ENCODE results near the gene EDAR.

Gene EDAR

DNA sequence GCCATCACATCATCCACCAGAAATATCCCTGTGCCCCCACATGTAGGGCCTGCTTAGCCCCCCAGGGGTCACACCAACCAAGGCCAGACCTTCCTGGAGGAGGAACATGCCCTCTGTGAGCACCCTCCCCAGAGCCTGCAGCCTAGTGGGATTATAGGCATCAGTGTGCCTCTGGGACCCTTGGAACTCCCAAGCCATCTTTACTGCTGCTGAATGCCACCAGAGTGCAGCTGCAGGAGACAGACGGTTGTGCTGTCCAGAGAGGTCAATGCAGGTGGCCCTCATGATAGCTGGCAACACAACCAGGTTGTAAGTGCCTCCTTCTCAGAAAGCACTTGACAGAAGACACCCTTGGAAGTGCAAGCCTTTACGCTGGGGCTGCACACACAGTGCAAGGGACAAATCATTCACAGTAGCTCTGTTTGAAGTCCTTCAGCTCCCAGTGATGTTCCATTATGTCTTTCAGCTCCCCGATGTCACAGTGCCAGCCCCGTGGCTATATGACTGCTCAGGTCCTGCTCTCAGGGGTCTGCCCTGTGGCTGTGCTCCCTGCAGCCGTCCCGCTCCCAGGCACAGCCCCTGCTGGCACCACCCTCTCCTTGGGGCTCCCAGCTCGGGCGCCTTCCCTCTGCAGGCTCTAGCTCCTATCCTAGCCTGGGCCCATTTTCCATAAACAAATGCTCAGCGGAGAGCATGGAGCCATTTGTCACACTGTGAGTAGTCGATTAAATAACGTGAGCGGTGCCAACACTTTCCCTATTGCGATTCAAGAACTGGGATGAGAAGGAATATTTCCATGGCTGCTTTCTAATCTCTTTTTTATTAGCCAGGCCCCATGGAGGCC is 65.1 kb downstream of the EDAR start:
- DNase-seq, result no peak

DNA sequence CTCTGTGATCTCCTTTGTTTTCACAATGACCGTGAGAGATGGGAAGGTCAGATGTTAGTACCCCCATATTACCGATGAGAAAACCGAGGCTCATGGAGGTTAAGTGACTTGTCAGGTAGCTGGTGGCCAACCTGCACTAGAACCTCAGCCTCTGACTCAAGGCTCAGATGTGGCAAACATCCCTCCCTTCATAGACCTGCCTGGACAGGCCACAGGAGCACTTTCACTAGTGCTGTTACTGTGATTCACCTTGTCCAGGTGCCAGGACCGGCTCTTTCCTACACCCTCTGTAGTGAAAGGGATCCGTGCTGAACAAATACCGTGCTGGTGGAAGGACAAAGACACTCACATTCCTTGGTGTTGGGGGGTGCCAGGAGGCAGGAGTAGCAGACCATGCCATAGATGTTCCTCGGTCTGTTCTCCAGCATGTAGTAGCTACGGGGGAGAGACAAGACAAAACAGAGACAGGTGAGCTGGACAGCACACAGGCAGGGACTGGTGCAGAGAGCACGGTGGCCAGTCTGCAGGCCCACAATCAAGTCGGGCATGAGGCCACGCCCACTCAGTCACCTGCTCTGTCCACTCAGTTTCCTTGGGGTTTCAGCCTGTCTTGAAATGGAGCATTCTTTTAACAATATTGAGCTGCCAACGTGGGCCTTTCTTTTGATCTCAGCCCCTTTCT is 65.9 kb downstream of the EDAR start:
- no peak for DNase-seq

DNA sequence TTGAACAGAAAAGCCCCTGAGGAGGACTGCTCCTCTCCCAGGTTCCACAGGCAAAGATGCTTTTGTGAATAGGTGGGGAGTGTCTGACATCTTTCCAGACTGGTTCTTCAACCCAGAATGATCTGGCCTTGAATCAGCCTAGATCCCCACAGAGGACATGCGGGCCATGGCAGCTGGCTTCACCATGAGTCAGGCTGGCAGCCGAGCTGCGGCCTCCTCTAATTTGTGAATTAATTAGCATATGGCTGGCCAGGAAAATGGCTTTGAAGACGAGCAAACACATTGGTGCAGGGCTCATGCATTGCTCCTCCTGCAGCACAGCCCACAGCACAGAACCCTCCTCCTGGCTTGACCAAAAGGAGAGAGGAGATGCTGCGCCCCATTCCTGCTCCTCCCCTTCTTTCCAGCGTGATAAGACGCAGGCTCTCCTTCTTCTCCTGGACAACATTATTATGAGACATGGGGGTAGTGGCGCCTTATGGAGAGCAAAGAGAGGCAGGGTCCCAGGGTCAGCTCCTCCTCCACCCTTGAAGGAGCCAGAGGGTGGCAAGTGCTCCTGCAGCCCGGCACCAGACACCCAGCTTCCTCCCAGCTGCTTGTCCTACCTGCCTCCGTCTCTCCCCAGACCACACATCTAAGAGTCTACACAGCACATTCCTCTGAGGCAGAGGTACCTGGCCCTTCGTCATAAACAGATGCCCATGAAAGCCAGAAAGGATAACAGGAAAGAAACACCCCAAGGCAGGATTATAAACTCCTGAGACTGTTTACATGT is 66.7 kb downstream of the EDAR start:
- DNase-seq, result no peak

DNA sequence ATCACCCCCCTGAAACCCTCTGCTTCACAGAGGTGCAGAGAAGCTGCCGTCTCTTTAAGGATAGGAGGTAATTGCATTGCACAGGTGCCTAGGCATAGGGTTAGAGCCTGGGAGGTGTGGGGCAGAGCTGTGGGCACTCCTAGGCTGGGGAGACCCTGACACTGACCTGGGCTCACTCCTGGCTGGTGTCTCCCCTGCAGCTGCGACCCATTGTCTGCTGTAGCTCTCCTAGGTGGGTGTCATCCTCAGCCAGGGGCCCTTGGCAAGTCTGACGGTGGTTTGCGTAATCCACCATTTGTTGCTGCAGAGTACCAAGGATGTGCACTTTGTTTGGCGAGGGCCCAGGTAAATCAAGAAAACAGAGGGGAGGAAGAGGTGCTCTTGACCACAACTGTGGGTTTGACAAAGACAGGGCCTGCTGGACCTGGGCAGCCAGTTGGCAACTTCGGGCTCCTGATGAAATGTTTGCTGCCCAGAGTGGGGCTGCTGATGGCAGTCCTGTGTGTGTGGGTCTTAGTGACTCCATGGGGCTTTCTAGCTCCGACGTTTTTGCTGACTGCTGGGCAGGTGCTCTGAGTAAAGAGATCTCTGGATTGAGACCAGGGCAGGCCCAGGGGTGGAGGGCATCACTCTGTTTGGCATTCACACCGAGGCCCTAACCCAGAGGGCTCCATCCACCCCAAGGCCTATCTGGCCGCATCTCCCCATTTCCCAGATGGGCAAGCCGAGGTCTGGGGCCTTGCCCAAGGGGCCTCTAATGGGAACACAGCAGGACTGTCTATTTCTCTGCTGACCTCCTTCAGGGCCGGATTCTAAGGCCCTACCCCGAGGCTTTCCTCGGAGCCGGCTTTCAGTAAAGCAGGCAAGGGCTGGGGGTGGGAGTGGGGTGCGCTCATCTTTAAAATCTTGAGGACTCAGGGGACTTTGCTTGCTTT is 67.7 kb downstream of the EDAR start:
- no peak for DNase-seq

DNA sequence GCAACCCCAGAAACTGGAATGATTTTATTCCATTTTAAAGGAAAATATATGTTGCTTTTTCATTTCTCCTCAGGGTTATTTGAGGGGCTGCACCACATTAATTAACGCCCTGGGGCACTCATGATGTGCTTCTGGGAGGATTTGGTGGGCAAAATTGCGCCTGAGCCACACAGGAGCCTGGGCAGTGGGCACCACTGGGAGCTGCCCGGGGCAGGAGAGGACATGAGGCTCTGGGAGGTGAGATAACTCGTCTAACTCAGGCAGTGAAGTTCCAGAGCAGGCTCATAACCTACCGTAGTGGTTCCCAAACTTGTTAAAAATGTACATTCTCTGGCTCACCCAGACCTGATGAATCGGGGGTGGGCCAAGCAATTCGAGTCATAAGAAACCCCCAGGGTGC is 68.3 kb downstream of the EDAR start:
- no peak for DNase-seq

DNA sequence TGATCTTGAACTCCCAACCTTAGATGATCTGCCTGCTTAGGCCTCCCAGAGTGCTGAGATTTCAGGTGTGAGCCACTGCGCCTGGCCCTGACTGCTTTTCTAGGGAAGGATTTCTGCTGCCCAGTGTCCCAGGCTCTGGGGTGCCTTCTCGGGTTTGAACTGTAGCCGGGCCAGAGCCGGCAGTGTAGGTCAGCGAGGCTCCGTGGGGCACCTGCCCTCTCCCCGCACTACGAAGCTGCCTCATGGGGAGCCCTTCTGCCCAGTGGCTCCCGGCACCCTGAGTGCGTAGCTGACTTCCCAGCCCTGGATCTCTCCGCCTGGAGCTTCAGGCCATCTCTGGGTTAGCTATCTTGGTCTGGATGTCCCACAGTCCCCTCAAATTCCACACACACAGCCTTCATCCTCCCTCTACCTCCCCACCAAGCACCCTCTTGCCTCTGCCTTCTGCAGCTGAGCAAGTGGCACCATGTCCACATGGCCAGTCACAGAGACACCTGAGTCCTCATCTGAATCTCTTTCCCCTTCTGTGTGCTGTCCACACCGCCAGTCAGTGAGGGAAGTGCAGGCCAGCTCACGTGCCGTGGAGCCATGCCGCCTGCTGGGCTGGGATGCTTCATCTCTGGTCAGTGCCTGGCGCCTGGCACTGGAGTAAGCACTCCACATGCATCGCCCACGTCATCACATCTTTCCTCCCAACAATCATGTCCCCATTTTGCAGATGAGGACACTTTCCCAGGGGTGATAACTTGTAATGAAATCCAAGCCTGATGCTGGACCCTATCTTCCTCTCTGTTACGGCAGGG is 69.2 kb downstream of the EDAR start:
- no peak for DNase-seq

DNA sequence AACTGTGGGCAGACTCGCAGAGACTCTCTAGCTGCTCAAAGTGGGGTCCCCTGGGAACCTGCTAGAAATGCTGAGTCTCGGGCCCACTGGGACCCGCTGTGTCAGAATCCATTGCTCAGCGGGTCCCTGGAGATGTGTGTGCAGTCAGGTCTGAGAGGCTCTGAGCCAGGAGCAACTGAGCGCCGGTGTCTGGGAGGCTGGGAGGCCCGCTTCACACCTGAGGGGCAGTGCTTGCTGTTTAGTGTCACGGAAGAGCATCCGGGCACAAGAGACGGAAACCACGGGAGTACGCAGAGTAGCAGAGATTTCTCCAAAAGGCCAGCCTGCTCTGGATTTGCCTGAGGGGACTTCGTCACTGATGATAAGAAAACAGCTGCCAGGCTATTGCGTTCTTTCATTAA is 70.1 kb downstream of the EDAR start:
- no peak for DNase-seq

DNA sequence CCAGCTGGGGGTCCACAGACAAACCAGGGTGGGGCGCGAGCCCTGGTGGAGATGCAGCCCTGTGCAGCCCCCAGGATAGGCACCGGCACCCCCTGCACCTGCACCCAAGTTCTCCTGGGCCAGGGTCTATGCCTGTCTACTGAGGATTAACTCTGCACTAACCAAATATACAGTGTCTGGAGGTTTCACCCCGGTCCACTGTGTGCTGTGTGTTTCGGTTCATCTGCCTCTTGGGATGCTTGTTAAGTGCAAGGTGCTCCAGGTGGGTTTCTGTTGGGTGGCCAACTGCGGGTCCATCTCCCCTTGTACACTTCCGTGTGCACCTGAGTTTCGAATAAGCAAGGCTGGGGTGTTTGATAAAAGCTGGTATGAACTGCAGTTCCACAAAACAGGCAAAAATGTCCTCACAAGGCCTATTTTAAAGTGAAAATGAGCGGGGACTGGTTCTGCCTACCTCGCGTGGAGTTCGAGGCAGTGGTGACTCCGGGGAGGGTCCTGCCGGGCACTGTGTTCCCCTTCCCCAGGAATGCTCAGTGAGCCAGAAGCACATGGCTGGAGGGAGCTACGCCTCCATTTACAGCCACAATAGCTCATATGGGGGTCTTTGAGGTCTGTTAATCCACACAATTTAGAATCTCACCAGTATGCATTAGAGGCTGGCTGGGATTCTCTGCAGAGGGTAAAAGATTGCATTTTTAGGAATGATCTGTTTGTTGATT is 70.7 kb downstream of the EDAR start:
- no peak for DNase-seq

DNA sequence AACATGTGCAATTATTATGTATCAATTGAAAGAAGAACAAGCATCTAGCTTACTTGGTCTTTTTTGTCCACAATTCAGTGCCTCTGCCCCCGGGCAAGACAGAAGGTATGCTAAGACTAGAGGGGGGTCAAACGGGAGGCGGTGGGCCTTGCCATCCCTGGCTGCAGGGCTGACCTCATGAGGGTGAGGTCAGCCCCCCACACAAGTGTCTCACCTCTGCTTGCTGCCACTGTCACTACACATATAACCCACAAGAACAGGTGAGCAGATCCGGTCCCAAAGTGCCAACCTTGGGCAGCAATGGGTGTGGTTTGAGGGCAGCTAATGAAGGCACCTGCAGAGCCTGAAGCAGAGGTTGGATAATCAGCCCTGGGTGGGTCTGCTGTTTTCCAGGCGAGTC is 71.5 kb downstream of the EDAR start:
- no peak for DNase-seq

DNA sequence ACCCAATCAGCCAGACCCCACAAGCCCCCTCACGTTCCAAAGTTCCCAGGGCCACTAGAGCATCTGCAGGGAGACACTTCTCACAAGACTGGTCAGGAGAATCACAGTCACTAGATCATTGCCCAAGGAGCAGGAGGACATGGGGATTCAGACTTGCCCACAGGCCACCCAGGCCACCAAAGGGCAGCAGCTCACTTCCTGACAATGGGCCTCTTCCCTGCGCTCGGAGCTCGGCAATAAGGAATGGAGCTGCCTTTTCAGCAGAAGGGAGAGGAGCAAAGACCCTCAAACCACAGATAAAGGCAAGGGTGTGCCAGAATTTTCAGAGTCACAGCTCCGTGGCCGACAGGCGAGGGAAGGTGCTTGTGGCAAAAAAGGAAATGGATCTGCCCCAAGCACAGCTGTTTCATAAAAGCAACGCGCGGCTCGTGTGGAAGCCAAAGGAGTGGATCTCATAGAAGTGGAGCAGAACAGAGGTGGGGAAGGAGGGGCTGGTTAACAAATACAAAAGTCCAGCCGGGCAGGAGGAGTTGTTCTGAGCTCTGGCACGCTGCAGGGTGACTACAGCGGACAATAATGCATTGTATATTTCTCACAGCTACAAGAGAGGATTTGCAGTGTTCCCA is 72.1 kb downstream of the EDAR start:
- DNase-seq, result no peak

DNA sequence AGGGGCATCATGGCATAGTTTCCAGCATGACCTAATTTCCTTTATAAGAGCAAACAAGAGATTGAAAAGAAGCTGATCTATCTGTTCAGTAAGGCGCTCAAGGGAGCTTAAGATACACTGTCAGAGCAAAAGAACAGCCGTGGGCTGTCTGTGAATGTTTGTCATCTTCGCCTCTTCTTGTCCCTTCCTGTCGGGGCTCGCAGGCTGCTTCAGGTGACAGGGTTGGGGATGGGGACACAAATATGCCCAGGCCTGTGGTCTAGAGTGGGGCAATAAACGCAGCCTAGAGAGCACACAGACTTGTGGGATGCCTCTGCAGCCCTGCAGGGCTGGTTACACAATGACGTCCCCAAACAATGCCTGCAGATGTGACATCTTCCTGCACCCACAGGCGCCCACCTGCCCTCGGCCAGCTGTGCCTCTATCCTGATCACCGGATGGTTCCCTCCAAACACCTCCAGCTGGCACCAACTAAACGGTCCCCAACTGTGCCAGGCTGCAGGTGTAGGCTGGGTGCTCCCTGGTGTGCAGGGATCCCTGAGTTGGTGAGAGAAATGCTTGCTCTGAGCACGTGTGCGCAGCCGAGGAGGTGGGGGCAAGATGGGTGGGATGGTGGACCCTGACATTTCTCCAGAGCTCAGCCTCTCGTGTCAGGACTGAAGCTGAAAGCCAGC is 72.8 kb downstream of the EDAR start:
- no peak for DNase-seq

DNA sequence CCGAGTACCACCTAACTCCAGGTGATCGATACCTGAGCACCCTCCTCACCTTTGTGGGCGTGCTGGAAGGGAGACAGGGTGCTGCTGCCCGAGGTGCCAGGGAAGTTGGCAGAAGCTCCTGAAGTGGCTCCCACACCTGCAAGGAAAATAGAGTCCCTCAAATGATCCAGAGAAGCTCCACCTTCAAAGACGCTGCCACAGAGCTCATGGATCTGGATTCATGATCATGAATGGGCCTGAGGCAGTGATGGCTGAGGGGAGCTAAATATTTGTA is 76.5 kb downstream of the EDAR start:
- no peak for DNase-seq

DNA sequence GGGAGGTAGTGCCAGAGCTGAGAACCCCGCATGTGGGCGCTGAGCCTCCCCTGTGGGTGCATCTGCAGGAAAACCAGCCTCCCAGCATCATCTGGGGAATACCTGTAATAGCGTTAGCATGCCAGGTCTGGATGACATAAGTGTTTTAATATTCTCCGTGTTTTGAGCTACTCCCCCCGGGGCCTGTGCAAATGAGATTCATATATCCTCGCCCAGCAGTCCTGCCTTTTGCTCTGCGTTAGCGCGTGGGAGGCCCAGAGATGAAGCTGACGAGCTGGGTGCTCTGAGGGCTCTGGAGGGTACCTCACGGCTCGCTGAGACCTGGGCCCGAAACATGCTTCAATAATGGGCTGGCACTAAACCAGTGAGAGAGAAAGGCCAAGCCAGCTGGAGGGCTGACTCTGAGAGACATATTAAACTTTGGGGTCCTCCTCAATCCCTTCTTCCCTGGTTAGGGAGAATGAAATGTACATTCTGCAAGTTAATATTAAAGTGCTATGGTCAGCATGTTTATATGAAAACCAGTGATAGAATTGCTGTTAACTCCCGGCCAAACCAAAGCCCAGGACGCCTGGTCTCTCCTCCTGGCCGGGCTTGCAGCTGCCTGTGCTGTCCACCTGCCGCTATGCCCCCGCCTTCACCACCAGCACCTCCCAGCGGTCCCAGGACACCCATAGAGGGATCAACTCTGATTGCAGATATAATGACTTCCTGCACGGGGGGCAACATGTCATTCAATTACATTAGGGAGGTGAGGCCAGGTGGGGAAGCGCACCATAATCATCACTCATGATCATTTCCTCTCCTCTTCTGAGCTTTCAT is 77.0 kb downstream of the EDAR start:
- no peak for DNase-seq

DNA sequence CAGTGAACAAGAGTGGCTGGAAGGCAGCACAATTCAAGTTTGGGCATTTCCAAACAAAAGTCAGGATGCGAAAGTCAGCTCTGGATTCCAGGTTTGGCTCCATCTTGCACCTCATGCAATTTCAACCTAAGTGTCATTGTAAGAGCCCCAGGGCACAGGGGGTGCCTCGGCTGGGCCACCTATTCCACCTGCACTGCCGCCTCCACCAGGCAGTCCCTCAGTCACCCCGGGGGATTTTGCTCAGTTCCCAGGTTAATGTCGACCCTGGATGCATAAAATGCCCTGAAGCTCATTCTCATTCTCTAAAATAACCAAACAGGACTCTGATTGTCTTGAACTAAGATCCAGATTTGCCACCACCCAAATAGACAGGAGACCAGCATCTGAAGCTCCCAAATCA is 77.6 kb downstream of the EDAR start:
- no peak for DNase-seq

DNA sequence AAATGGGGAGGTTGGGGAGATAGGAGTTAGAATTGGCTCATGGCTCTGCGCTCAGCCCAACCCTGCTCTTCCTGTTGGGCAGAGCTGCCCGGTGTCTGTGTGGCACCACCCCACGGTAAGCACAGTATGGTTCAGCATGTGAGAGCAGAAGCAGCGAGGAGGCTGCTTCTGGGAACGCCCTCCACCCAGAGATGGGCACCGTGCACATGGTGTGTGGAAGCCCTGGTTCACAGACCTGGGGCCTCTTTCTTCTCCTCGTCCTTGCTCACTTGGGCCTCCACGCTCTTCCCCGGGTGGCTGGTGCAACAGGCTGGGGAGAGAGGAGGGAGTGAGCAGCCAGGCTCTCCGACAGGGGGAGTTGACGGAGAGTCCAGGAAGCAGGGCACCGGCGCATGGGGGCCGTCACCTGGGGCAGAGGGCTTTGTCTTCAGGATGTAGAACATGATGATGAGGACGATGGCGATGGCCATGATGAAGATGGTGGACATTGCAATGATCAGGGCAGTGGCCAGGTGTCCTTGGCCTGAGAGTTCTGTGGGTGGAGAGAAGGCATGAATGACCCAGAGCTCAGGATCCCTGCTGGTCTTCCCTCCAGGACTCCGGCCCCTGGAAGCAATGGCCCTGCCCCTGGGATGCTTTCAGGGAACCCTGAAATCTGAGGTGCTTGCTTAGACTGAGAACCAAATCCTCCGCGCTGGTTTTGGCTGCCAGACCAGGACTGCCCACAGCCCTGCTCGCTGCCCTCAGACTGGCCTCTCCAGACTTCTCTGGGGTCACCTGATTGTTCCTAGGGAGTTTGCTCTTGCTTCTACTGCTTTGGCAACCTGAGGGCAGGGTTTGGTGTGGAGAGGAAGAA is 78.3 kb downstream of the EDAR start:
- DNase-seq, result no peak

DNA sequence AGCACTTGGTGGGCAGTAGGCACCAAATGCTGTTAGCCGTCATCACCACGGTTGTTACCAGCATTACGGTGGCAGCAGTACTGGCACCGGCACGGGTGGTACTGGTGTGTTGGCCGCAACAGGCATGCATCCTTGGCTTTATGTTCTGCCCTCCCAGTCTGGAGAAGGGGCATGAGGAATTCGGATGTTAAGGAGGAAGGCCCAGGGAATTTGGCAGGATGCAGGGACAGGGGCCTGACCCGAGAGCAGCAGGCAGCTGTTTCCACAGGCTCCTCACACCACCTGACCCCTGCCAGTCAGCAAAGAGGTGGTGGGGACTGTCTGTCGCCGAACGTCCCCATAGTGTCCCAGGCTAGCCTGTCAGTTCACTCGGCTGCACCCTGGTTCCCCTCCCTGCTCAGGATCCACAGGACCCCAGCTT is 79.0 kb downstream of the EDAR start:
- no peak for DNase-seq

DNA sequence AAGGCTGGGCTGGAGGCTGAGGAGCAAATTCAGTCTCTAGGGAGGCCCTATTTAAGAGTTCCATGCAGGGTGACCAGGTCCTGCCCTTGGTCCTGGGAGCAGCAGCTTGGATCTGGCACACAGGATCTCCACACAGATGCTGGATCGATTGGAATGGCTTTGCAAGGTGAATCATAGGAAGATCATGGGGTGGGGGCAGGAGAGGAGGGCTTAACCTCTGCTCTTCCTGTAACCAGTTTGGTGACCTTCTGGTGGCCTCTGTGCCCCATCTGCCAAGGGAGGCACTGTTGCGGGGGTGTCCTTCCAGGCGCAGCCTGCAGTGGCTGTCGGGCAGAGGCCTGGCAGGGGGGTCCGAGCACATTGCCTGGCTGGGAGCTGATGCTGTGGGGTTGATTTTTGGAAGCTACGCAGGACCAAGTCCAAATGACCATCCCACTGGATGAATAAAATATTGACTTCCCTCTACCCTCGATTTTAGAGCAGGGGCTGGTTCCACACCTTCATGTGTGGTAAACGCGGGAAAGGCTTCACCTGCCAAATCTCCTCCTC is 79.7 kb downstream of the EDAR start:
- DNase-seq, result no peak

DNA sequence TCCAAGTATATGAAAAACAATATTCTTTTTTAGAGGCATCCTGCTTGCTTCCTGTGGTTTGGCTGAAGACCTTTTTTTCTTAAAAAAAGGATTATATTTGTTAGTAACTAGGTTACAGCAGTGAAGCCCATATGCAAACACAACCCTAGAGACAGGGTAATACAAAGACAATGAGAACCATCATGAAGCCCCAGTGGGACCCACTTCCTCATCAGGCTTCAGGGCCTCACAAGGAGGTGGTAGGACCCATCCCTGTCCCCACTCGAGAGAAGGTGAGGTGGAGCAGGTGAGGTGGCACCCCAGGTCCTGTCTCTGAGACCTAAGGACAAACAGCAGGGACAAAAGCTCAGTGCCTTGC is 80.3 kb downstream of the EDAR start:
- no peak for DNase-seq

Measured in stimulated activated CD4-positive, alpha-beta T cell treated with anti-CD3 and anti-CD28 coated beads, Interleukin-2, amount 100 ng/mL, for 48 hours (primary cell).